CD14-positive monocyte (primary cell): ENCODE data around the gene HMCN2. TPM values are rescaled to one million over a fixed set of nuclear protein-coding genes. Genes with fewer than 3 reads are reported as not detected.

Experiments
- DNase-seq, 3 donors: peaks; one replicate each; pipeline ENCODE4 v3.0.0-alpha.2; 2011 to 2022
- H2AFZ ChIP-seq: 2 replicates; pipeline ENCODE4 v1.6.0; 2012; ENCODE audit warnings: mild to moderate bottlenecking, low read depth, low read length, inconsistent platforms; ENCODE audit not compliant: insufficient read depth, poor library complexity, severe bottlenecking
- H3K27ac ChIP-seq, 2 donors: 1 replicate in 1 of 2; 2 replicates in 1 of 2; pipeline ENCODE4 v1.5.1; 2012 to 2013; ENCODE audit warnings: low read length in 2 of 2, control low read depth in 1 of 2, inconsistent platforms in 1 of 2, low read depth in 1 of 2, mild to moderate bottlenecking in 1 of 2
- H3K27me3 ChIP-seq, 2 donors: one replicate each; pipeline versions ENCODE4 v1.6.0 to v1.6.1; 2011 to 2013; ENCODE audit warnings: low read length in 2 of 2; ENCODE audit not compliant: control insufficient read depth in 2 of 2, insufficient read depth in 2 of 2
- H3K36me3 ChIP-seq, 2 donors: replicated peaks in 1 of 2; 1 replicate in 1 of 2; 2 replicates in 1 of 2; pipeline versions ENCODE4 v1.5.1 to v1.6.1; 2012 to 2013; ENCODE audit warnings: low read length in 2 of 2, control low read depth in 1 of 2, inconsistent platforms in 1 of 2, mild to moderate bottlenecking in 1 of 2; ENCODE audit not compliant: insufficient read depth in 2 of 2, control insufficient read depth in 1 of 2
- H3K4me1 ChIP-seq, 2 donors: 1 replicate in 1 of 2; 2 replicates in 1 of 2; pipeline versions ENCODE4 v1.5.1 to v1.6.1; 2012 to 2013; ENCODE audit warnings: low read length in 2 of 2, control low read depth in 1 of 2, inconsistent platforms in 1 of 2, mild to moderate bottlenecking in 1 of 2, moderate library complexity in 1 of 2; ENCODE audit not compliant: insufficient read depth in 2 of 2, control insufficient read depth in 1 of 2
- H3K4me2 ChIP-seq: replicated peaks from 2 replicates; pipeline ENCODE3; 2012; ENCODE audit warnings: low read length, moderate library complexity, mild to moderate bottlenecking; ENCODE audit not compliant: poor library complexity, severe bottlenecking; ENCODE audit errors: extremely low read depth
- H3K4me3 ChIP-seq, 3 experiments: fragments of 200-600 bp in 1 of 3; sonication (generic) in 1 of 3; replicated peaks in 1 of 3; 1 replicate in 2 of 3; 2 replicates in 1 of 3; pipeline ENCODE4 v1.5.1; 2011 to 2013; ENCODE audit warnings: low read length in 3 of 3, mild to moderate bottlenecking in 3 of 3, control low read depth in 2 of 3, low read depth in 2 of 3, inconsistent platforms in 1 of 3, moderate library complexity in 1 of 3
- H3K79me2 ChIP-seq: 2 replicates; pipeline ENCODE4 v1.6.0; 2012; ENCODE audit warnings: mild to moderate bottlenecking, control low read depth, inconsistent platforms, low read length, moderate library complexity; ENCODE audit not compliant: insufficient read depth
- H3K9ac ChIP-seq: 2 replicates; pipeline ENCODE4 v1.6.0; 2017; ENCODE audit warnings: low read length, mild to moderate bottlenecking; ENCODE audit not compliant: insufficient read depth, poor library complexity, severe bottlenecking
- H3K9me3 ChIP-seq, 2 donors: replicated peaks in 1 of 2; 1 replicate in 1 of 2; 2 replicates in 1 of 2; pipeline versions ENCODE4 v1.5.1 to v1.6.1; 2012 to 2013; ENCODE audit warnings: low read length in 2 of 2, control low read depth in 1 of 2; ENCODE audit not compliant: control insufficient read depth in 1 of 2, insufficient read depth in 1 of 2
- H4K20me1 ChIP-seq: 2 replicates; pipeline ENCODE4 v1.6.0; 2012; ENCODE audit warnings: mild to moderate bottlenecking, low read length, control low read depth, moderate library complexity; ENCODE audit not compliant: insufficient read depth
- H3K27ac Mint-ChIP-seq, 7 donors: one replicate each; pipeline ENCODE4 v1.8.0; 2020; ENCODE audit warnings: mild to moderate bottlenecking in 7 of 7, mixed read lengths in 7 of 7, moderate library complexity in 6 of 7, inconsistent platforms in 2 of 7
- H3K27me3 Mint-ChIP-seq, 3 donors: one replicate each; pipeline ENCODE4 v1.8.0; 2021 to 2022; ENCODE audit warnings: low read depth in 3 of 3, mild to moderate bottlenecking in 3 of 3, mixed read lengths in 3 of 3, moderate library complexity in 3 of 3, inconsistent platforms in 1 of 3
- H3K36me3 Mint-ChIP-seq, 2 donors: one replicate each; pipeline ENCODE4 v1.8.0; 2020; ENCODE audit warnings: mixed read lengths in 2 of 2, inconsistent platforms in 1 of 2, mild to moderate bottlenecking in 1 of 2
- H3K4me1 Mint-ChIP-seq: one replicate; pipeline ENCODE4 v1.8.0; 2020; ENCODE audit warnings: mild to moderate bottlenecking, mixed read lengths
- H3K4me3 Mint-ChIP-seq, 2 donors: one replicate each; pipeline ENCODE4 v1.8.0; 2020; ENCODE audit warnings: mild to moderate bottlenecking in 2 of 2, mixed read lengths in 2 of 2, moderate library complexity in 1 of 2
- H3K9me3 Mint-ChIP-seq, 7 donors: one replicate each; pipeline ENCODE4 v1.8.0; 2020 to 2022; ENCODE audit warnings: mixed read lengths in 7 of 7, mild to moderate bottlenecking in 6 of 7, moderate library complexity in 6 of 7, inconsistent platforms in 2 of 7
- CTCF ChIP-seq: fragments of 200-600 bp; IDR thresholded peaks from one replicate; pipeline ENCODE4 v1.8.0; 2022; ENCODE audit warnings: antibody characterized with exemption, mild to moderate bottlenecking
- WGBS: methylation state at CpG from one replicate; pipeline ENCODE4 v1.1.5; 2013; ENCODE audit warnings: missing lambda C conversion rate; ENCODE audit not compliant: insufficient coverage; 5-methylcytosine and 5-hydroxymethylcytosine counted together
- intact Hi-C, 2 donors: fragments of 100-400 bp; cut with micrococcal nuclease; formaldehyde crosslinking; loops; one replicate each; pipeline versions ENCODE4 v1.15.0 to v1.15.1; 2023
- polyA plus RNA-seq, 3 donors: library from polyadenylated mRNA; depleted of rRNA in 1 of 3; unstranded in 2 of 3; stranded (reverse) in 1 of 3; fragments of 300-500 nt in 2 of 3; fragments of >200 nt in 1 of 3; fragmentation: Illumina TruSeq in 2 of 3; gene quantifications; 1 replicate in 2 of 3; 2 replicates in 1 of 3; pipeline ENCODE4 v1.2.3, GENCODE V29; 2012 to 2021

HMCN2 gene
- polyA plus RNA-seq, 3 donors = not detected

GRCh38 chr9:130296783-130297055 is 31.2 kb downstream of the HMCN2 start:
- Mint-ChIP-seq H3K27ac (no peak overlapping the region), H3K4me1 (no peaks in the 10 kb centered on the region), H3K9me3 (no peaks in the 10 kb centered on the region), H3K27me3 (peaks cover 3 to 19% (median 12%) of the 10 kb centered on the region in 3 donors), H3K36me3 (no peaks in the 10 kb centered on the region), H3K4me3 (no peak overlapping the region)
- no peak for DNase-seq
- 100% methylated on average over 1 of the region's 2 CpGs for WGBS
- Histone ChIP-seq H3K9me3 (no peaks in the 10 kb centered on the region), H3K36me3 (no peaks in the 10 kb centered on the region), H3K79me2 (no peaks in the 10 kb centered on the region), H3K27me3 (no peaks in the 10 kb centered on the region), H4K20me1 (no peaks in the 10 kb centered on the region), H2AFZ (no peak overlapping the region), H3K9ac (no peak overlapping the region), H3K27ac (no peak overlapping the region), H3K4me3 (no peak overlapping the region), H3K4me1 (no peaks in the 10 kb centered on the region), H3K4me2 (no peak overlapping the region)
- no peak for TF ChIP-seq CTCF
- intact Hi-C loops = no loop called here

- WGBS = 73% methylated on average over 5 of the region's 6 CpGs
- intact Hi-C loops = no loop called here
Measured at GRCh38 chr9:130297371-130297770, 31.8 kb downstream of the HMCN2 start.

More at GRCh38 chr9:130297371-130297770, 31.8 kb downstream of the HMCN2 start:
- TF ChIP-seq CTCF = no peak
- Mint-ChIP-seq H3K36me3 (no peaks in the 10 kb centered on the region), H3K27me3 (peaks cover 3 to 19% (median 10%) of the 10 kb centered on the region in 3 donors), H3K27ac (no peak overlapping the region), H3K4me1 (no peaks in the 10 kb centered on the region), H3K4me3 (no peak overlapping the region), H3K9me3 (no peaks in the 10 kb centered on the region)
- Histone ChIP-seq H3K27me3 (no peaks in the 10 kb centered on the region), H4K20me1 (no peaks in the 10 kb centered on the region), H3K9me3 (no peaks in the 10 kb centered on the region), H3K9ac (no peak overlapping the region), H2AFZ (no peak overlapping the region), H3K36me3 (no peaks in the 10 kb centered on the region), H3K4me1 (no peaks in the 10 kb centered on the region), H3K4me3 (no peak overlapping the region), H3K27ac (no peak overlapping the region), H3K79me2 (no peaks in the 10 kb centered on the region), H3K4me2 (no peak overlapping the region)
- no peak for DNase-seq
